ENCODE results near the gene PRDM16.
"Not testable (repeated sequence)": the region's sequence is repeated elsewhere in the genome, so short reads cannot be mapped to it uniquely, and the experiment has no call there.

Gene PRDM16

GRCh38 chr1:3272321-3273045 is 203.5 kb downstream of the PRDM16 start:
- DNase-seq = no peak

GRCh38 chr1:3273447-3273846 is 204.4 kb downstream of the PRDM16 start:
- DNase-seq = no peak

- DNase-seq = peak; percentile 2
Observed at GRCh38 chr1:3274972-3275371, 206.0 kb downstream of the PRDM16 start.

- no peak for DNase-seq
Observed at GRCh38 chr1:3275471-3276340, 206.7 kb downstream of the PRDM16 start.

- DNase-seq = no peak
Observed at GRCh38 chr1:3276341-3276800, 207.4 kb downstream of the PRDM16 start.

GRCh38 chr1:3277011-3277471 is 208.0 kb downstream of the PRDM16 start:
- no peak for DNase-seq

- DNase-seq = no peak
Observed at GRCh38 chr1:3277623-3278022, 208.6 kb downstream of the PRDM16 start.

GRCh38 chr1:3278416-3279181 is 209.6 kb downstream of the PRDM16 start:
- no peak for DNase-seq

GRCh38 chr1:3279182-3279470 is 210.1 kb downstream of the PRDM16 start:
- no peak for DNase-seq

GRCh38 chr1:3281735-3282134 is 212.7 kb downstream of the PRDM16 start:
- DNase-seq = no peak

GRCh38 chr1:3282186-3282585 is 213.2 kb downstream of the PRDM16 start:
- no peak for DNase-seq

- no peak for DNase-seq
Observed at GRCh38 chr1:3282656-3283430, 213.8 kb downstream of the PRDM16 start.

GRCh38 chr1:3283849-3284248 is 214.8 kb downstream of the PRDM16 start:
- DNase-seq = no peak

GRCh38 chr1:3284691-3285090 is 215.7 kb downstream of the PRDM16 start:
- no peak for DNase-seq

- no peak for DNase-seq
Observed at GRCh38 chr1:3285106-3285740, 216.2 kb downstream of the PRDM16 start.

GRCh38 chr1:3287095-3287494 is 218.1 kb downstream of the PRDM16 start:
- not testable (repeated sequence) for DNase-seq

GRCh38 chr1:3287656-3288160 is 218.7 kb downstream of the PRDM16 start:
- no peak for DNase-seq

- DNase-seq = no peak
Observed at GRCh38 chr1:3289502-3289901, 220.5 kb downstream of the PRDM16 start.

GRCh38 chr1:3290438-3290837 is 221.4 kb downstream of the PRDM16 start:
- DNase-seq = no peak

GRCh38 chr1:3290915-3291314 is 221.9 kb downstream of the PRDM16 start:
- DNase-seq = no peak

GRCh38 chr1:3292051-3292722 is 223.2 kb downstream of the PRDM16 start:
- no peak for DNase-seq
